Measurements from ENCODE around the gene HYAL4.
"Not testable (repeated sequence)": the region's sequence is repeated elsewhere in the genome, so short reads cannot be mapped to it uniquely, and the experiment has no call there.

Gene HYAL4

GRCh38 chr7:123844712-123845219, at the start of gene HYAL4:
TSS of gene HYAL4 (plus strand) at chr7:123845169. CDS start at chr7:123868274, 23,105 bp downstream.
- no peak for DNase-seq

GRCh38 chr7:123795917-123796316, 49.1 kb upstream of the HYAL4 start:
- no peak for DNase-seq

GRCh38 chr7:123796568-123796967, 48.4 kb upstream of the HYAL4 start:
- no peak for DNase-seq

GRCh38 chr7:123797673-123798531, 47.1 kb upstream of the HYAL4 start:
- DNase-seq, result peak; percentile 46

- DNase-seq, result no peak
These were observed 46.3 kb upstream of the HYAL4 start for GRCh38 chr7:123798532-123799188.

- no peak for DNase-seq
These were observed 42.7 kb upstream of the HYAL4 start for GRCh38 chr7:123802249-123802648.

- no peak for DNase-seq
These were observed 39.7 kb upstream of the HYAL4 start for GRCh38 chr7:123805287-123805686.

GRCh38 chr7:123809471-123809870, 35.5 kb upstream of the HYAL4 start:
- DNase-seq, result no peak

GRCh38 chr7:123811056-123811455, 33.9 kb upstream of the HYAL4 start:
- DNase-seq, result no peak

GRCh38 chr7:123816916-123817315, 28.1 kb upstream of the HYAL4 start:
- DNase-seq, result no peak

- DNase-seq, result no peak
These were observed 26.0 kb upstream of the HYAL4 start for GRCh38 chr7:123819001-123819400.

- DNase-seq, result not testable (repeated sequence)
These were observed 25.2 kb upstream of the HYAL4 start for GRCh38 chr7:123819795-123820194.

- no peak for DNase-seq
These were observed 24.1 kb upstream of the HYAL4 start for GRCh38 chr7:123820864-123821263.

GRCh38 chr7:123821320-123821719, 23.6 kb upstream of the HYAL4 start:
- no peak for DNase-seq

- no peak for DNase-seq
These were observed 20.8 kb upstream of the HYAL4 start for GRCh38 chr7:123823898-123824753.

- DNase-seq, result no peak
These were observed 20.3 kb upstream of the HYAL4 start for GRCh38 chr7:123824754-123825067.

- no peak for DNase-seq
These were observed 16.2 kb upstream of the HYAL4 start for GRCh38 chr7:123828805-123829204.

- no peak for DNase-seq
These were observed 8.3 kb upstream of the HYAL4 start for GRCh38 chr7:123836656-123837055.

- DNase-seq, result not testable (repeated sequence)
These were observed 5.9 kb upstream of the HYAL4 start for GRCh38 chr7:123839106-123839505.

- DNase-seq, result not testable (repeated sequence)
These were observed 827 bp upstream of the HYAL4 start for GRCh38 chr7:123844142-123844541.

GRCh38 chr7:123845823-123846216, 851 bp downstream of the HYAL4 start:
- DNase-seq, result no peak

- no peak for DNase-seq
These were observed 1.4 kb downstream of the HYAL4 start for GRCh38 chr7:123846217-123846891.

- no peak for DNase-seq
These were observed 2.9 kb downstream of the HYAL4 start for GRCh38 chr7:123847868-123848267.

Data from fibroblast of skin of right quadriceps (primary cell).